Measurements from ENCODE around the gene CNTROB.

Gene CNTROB, protein sequence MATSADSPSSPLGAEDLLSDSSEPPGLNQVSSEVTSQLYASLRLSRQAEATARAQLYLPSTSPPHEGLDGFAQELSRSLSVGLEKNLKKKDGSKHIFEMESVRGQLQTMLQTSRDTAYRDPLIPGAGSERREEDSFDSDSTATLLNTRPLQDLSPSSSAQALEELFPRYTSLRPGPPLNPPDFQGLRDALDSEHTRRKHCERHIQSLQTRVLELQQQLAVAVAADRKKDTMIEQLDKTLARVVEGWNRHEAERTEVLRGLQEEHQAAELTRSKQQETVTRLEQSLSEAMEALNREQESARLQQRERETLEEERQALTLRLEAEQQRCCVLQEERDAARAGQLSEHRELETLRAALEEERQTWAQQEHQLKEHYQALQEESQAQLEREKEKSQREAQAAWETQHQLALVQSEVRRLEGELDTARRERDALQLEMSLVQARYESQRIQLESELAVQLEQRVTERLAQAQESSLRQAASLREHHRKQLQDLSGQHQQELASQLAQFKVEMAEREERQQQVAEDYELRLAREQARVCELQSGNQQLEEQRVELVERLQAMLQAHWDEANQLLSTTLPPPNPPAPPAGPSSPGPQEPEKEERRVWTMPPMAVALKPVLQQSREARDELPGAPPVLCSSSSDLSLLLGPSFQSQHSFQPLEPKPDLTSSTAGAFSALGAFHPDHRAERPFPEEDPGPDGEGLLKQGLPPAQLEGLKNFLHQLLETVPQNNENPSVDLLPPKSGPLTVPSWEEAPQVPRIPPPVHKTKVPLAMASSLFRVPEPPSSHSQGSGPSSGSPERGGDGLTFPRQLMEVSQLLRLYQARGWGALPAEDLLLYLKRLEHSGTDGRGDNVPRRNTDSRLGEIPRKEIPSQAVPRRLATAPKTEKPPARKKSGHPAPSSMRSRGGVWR

DNA sequence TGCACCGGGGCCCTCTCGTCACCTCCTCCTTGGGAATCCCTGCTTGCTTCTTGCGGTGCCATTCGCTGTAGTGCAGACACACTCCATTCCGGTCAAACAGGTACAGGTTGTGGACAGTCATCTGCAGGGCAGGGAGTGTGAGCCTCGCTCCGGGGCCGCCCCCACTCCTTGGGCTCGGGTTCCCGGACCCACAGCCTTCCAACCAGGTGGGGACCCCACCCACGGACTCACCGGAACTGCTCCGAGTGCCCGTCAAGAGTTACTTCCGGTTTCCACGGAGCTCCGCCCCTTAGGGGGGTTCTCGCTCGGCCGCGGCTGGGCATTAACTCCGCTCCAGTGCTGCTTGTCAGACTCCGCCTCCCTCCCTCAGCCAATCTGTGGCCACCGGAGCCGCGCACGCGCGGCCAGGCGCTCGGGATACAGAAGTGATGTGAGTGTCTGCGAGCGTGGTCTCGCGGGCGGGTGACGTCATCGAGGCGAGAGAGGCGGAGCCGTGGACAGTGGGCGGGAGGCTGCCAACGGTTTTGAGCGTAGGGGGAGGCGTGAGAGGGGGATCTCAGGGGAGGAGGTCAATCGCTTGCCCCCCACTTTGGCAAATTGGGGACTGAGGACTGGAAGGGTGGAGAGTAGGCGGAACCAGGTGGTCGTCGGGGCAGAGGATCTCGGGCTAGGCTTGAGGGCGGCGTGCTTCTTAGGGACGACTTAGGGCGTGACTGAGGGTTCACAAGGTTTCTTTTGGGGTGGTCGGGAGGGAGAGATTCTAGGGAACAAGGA, at the start of gene CNTROB, which contains the start of gene TRAPPC1:
Gene CNTROB, plus strand, starts transcription at position 498 of the 774 bp plus-strand sequence. CDS start 874 bp downstream, outside the sequence.
Gene TRAPPC1, minus strand, starts transcription at position 238 of the 774 bp plus-strand sequence. Its CDS starts 117 bp downstream, at position 121.
- peaks cover 19% of the 10 kb centered on the region for H3K36me3 ChIP-seq (ENCODE audit: insufficient read depth, low read length)

DNA sequence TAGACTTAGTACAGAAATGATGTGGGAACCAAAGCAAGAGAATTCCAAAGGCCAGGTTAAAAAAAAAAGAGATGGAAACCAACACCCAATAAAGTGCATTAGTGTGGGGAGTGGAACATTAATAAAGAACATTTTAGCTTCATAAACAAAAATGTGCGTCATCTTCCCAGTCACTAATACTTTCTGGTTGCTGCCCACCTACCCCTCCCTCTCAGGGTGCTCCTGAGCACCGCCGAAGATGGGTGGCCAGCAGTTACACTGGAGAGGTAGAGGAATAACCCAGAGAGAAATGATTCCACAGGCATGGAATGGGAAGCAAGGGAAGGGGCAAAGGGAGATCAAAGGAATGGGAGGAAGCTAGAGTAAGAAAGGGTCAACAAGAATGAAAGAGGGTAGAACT, 49.4 kb upstream of the CNTROB start:
- peak overlapping the region; percentile 76 for H3K4me3 ChIP-seq (ENCODE audit: low read depth, low read length)
- H3K36me3 ChIP-seq (ENCODE audit: insufficient read depth, low read length), result 0 out of 2 replicates have a peak, but pooled peaks cover 6% of the 10 kb centered on the region
- H3K27ac ChIP-seq (ENCODE audit: low read depth, low read length), result peak overlapping the region; percentile 52; the same call in 1 of the 2 replicates
- no peaks in the 10 kb centered on the region for H3K27me3 ChIP-seq (ENCODE audit: insufficient read depth, low read length)
- peaks cover 32% of the 10 kb centered on the region for H3K4me1 ChIP-seq (ENCODE audit: control insufficient read depth, insufficient read depth, low read length, unreplicated experiment)
- no peak overlapping the region for H2AFZ ChIP-seq (ENCODE audit: low read length, unreplicated experiment)
- peaks cover 9% of the 10 kb centered on the region for H3K79me2 ChIP-seq (ENCODE audit: control insufficient read depth, insufficient read depth, low read length, unreplicated experiment)

More for the DNA sequence above, at the start of gene CNTROB, which contains the start of gene TRAPPC1:
- H3K27me3 ChIP-seq (ENCODE audit: insufficient read depth, low read length), result no peaks in the 10 kb centered on the region
- H3K4me3 ChIP-seq (ENCODE audit: low read depth, low read length), result peak within 1 kb of the TSS; percentile 99
- peaks cover 26% of the 10 kb centered on the region for H3K4me1 ChIP-seq (ENCODE audit: control insufficient read depth, insufficient read depth, low read length, unreplicated experiment)
- peak within 1 kb of the TSS; percentile 97 for H2AFZ ChIP-seq (ENCODE audit: low read length, unreplicated experiment)
- peaks cover 49% of the 10 kb centered on the region for H3K79me2 ChIP-seq (ENCODE audit: control insufficient read depth, insufficient read depth, low read length, unreplicated experiment)
- peak within 1 kb of the TSS; percentile 70 for H3K27ac ChIP-seq (ENCODE audit: low read depth, low read length)

DNA sequence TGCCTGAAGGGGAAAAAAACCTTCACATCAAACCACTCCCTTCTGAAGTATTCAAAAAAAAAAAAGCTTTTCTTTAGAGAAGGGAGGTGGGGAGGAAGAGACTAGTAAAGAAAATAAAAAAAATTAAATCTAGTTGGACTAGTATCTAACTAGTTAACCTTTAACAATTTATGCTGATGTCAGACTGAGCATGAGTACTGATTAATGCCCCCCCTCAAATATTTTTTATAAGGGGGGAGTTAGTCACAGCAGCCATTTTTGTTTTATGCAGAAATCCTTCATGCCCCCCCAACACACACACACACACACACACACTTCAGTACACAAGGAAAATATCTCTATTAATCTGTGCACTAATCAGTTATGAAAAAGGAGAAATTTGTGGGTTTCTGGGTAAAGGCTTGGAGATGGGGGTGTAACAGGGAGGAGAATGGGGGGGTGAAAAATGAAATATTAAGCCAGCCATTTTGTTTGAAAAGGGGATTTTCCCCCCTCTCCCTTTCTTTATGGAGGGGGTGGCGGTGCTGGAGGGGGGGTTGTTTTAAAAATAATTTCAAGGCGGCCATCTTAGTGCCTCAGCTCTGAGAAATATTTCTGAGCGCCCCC, 48.1 kb upstream of the CNTROB start:
- Histone ChIP-seq H2AFZ (ENCODE audit: low read length, unreplicated experiment) (peak overlapping the region; percentile 76), H3K27me3 (ENCODE audit: insufficient read depth, low read length) (no peaks in the 10 kb centered on the region), H3K27ac (ENCODE audit: low read depth, low read length) (peak overlapping the region; percentile 52), H3K4me1 (ENCODE audit: control insufficient read depth, insufficient read depth, low read length, unreplicated experiment) (peaks cover 44% of the 10 kb centered on the region), H3K36me3 (ENCODE audit: insufficient read depth, low read length) (0 out of 2 replicates have a peak, but pooled peaks cover 6% of the 10 kb centered on the region), H3K79me2 (ENCODE audit: control insufficient read depth, insufficient read depth, low read length, unreplicated experiment) (peaks cover 20% of the 10 kb centered on the region), H3K4me3 (ENCODE audit: low read depth, low read length) (peak overlapping the region; percentile 76)

DNA sequence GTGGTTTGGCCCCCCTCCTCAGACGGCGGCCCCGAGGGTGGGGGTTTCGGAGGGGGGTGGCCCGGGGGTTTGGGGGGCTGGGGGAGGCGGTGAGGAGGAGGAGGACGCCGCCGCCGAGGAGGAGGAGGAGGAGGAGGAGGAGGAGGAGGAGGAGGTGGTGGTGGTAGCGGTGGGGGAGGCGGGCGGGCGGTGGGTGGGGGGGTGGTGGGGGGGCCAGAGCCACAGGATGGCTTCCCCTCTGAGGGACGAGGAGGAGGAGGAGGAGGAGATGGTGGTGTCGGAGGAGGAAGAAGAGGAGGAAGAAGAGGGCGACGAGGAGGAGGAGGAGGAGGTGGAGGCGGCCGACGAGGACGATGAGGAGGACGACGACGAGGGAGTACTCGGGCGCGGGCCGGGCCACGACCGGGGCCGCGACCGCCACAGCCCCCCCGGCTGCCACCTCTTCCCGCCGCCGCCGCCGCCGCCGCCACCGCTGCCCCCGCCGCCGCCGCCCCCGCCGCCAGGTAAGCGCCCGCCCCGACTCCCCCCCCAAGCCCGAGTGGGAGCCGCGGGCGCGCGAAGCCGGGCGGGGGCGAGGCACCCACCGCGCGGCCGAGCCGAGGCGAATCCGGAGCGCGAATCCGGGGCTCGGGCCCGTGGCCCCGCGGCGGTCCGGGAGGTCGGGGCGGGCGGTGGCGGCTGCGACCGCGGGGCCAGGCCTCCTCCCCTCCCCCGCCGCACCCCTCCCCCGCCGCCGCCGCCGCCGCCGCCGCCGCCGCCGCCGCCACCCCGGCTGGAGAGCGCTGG, 47.2 kb upstream of the CNTROB start:
- no peak overlapping the region for H2AFZ ChIP-seq (ENCODE audit: low read length, unreplicated experiment)

DNA sequence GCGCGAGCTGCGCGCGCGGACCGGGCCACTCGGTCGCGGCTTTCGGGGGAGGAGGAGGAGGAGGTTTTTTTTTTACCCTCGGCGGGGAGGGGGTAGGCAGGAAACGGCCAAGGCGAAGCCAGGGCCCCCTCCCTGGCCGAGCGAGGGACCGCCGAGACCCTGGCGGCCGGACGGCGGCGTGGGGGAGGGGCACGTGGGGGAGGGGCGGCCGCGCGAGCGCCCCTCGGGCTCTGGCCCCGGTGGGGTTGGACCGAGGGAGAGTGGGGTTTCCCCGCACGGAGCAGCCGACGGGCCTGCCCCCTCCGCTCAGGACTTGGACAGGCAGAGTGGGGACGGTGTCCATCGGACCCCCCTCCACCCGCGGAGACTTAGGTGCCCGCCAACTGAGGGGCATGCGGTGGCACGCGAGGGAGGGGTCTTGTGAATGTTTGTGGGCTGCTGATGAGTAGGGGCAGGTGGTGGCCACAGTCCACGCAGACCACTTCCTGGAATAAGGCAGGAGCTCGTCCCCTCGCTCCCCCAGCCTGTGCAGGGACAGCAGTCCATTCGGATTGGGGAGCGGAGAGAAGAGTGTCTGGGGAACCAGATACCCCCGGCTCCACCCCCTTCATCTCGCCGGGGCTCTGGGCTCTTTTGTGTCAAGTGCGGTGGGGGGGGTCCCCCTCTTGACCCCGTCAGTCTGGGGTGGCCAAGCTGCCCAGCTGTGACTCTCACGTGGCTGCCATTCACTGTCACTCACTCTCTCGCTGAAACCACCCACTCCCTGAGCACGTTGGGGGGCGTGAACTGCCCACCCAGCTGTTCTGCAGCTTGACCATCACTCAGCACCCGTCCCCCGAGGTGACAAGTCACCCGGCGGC, 46.4 kb upstream of the CNTROB start:
- Histone ChIP-seq H3K27ac (ENCODE audit: low read depth, low read length) (peak overlapping the region; percentile 83), H2AFZ (ENCODE audit: low read length, unreplicated experiment) (no peak overlapping the region), H3K27me3 (ENCODE audit: insufficient read depth, low read length) (no peaks in the 10 kb centered on the region), H3K79me2 (ENCODE audit: control insufficient read depth, insufficient read depth, low read length, unreplicated experiment) (peaks cover 30% of the 10 kb centered on the region), H3K4me1 (ENCODE audit: control insufficient read depth, insufficient read depth, low read length, unreplicated experiment) (peaks cover 52% of the 10 kb centered on the region), H3K4me3 (ENCODE audit: low read depth, low read length) (peak overlapping the region; percentile 91), H3K36me3 (ENCODE audit: insufficient read depth, low read length) (no peaks in the 10 kb centered on the region)

More for the DNA sequence above, 47.2 kb upstream of the CNTROB start:
- H3K4me3 ChIP-seq (ENCODE audit: low read depth, low read length), result peak overlapping the region; percentile 91
- peak overlapping the region; percentile 83; the same call in 1 of the 2 replicates for H3K27ac ChIP-seq (ENCODE audit: low read depth, low read length)
- H3K36me3 ChIP-seq (ENCODE audit: insufficient read depth, low read length), result 0 out of 2 replicates have a peak, but pooled peaks cover under 1% of the 10 kb centered on the region
- H3K79me2 ChIP-seq (ENCODE audit: control insufficient read depth, insufficient read depth, low read length, unreplicated experiment), result peaks cover 28% of the 10 kb centered on the region
- no peaks in the 10 kb centered on the region for H3K27me3 ChIP-seq (ENCODE audit: insufficient read depth, low read length)
- H3K4me1 ChIP-seq (ENCODE audit: control insufficient read depth, insufficient read depth, low read length, unreplicated experiment), result peaks cover 50% of the 10 kb centered on the region

DNA sequence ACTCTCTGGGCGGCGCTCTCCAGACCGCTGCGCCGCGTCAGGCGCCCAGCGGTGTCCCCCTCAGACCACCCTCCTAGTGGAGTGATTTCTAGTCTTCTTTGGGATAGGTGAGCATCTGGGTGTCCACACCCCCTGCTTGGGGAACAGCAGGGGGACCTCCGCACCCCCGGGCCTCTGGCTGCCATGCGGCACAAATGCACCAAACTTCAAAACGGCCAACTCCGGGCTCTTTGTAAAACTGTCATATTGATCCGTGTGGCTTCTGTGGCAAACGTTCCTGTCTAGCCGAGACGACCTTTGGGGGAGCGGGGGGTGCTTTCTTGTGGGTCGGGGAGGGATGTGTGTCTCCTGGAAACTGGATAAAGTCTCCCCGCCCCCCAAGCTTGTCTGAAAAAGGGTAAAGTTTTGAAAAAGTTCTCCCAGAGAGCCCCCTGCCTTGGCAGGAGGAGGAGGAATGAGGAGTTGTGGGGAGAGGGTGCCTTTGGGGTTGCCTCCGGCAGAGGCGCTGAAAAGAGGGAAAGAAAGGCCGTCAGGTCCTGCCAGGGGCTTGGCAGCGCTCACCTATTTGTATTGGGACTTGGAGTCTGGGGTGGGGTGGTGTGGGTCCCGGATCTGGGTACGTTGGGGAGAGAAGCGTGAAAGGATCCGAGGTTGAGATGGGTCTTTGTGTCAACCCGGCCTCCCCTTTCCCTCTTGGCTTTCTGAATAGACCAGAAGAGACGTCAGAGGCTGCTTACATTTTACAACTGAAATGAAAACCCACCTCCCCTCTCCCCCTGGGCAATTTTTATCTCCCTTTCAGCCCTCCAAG, 45.6 kb upstream of the CNTROB start:
- H3K79me2 ChIP-seq (ENCODE audit: control insufficient read depth, insufficient read depth, low read length, unreplicated experiment), result peaks cover 30% of the 10 kb centered on the region
- H3K27ac ChIP-seq (ENCODE audit: low read depth, low read length), result peak overlapping the region; percentile 83
- peaks cover 44% of the 10 kb centered on the region for H3K4me1 ChIP-seq (ENCODE audit: control insufficient read depth, insufficient read depth, low read length, unreplicated experiment)
- no peak overlapping the region for H2AFZ ChIP-seq (ENCODE audit: low read length, unreplicated experiment)
- no peaks in the 10 kb centered on the region for H3K27me3 ChIP-seq (ENCODE audit: insufficient read depth, low read length)
- no peaks in the 10 kb centered on the region for H3K36me3 ChIP-seq (ENCODE audit: insufficient read depth, low read length)
- H3K4me3 ChIP-seq (ENCODE audit: low read depth, low read length), result peak overlapping the region; percentile 91

DNA sequence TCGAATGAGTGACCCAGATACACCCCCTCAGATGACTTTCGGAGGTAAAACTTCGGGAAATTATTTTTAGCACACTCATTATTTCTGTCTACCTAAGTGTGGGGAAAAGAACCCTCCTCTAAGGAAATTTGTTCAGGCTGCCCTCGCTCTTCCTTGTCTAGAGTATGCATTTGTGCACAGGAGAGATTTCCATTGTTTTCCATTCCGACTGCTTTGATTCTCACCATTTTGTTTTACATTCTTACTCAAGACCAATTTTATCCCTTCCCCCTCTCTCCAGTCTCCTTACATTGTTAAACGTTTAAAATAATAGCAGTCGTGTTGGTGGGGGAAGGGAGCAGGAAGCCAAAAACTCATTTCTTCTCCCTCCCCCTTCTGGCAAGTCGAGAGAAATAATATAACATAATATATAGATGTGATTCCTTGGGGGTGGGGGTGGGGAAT, 44.9 kb upstream of the CNTROB start:
- Histone ChIP-seq H3K27me3 (ENCODE audit: insufficient read depth, low read length) (no peaks in the 10 kb centered on the region), H3K36me3 (ENCODE audit: insufficient read depth, low read length) (no peaks in the 10 kb centered on the region), H3K4me1 (ENCODE audit: control insufficient read depth, insufficient read depth, low read length, unreplicated experiment) (peaks cover 39% of the 10 kb centered on the region), H3K27ac (ENCODE audit: low read depth, low read length) (peak overlapping the region; percentile 83), H3K4me3 (ENCODE audit: low read depth, low read length) (peak overlapping the region; percentile 91), H3K79me2 (ENCODE audit: control insufficient read depth, insufficient read depth, low read length, unreplicated experiment) (peaks cover 30% of the 10 kb centered on the region), H2AFZ (ENCODE audit: low read length, unreplicated experiment) (no peak overlapping the region)

DNA sequence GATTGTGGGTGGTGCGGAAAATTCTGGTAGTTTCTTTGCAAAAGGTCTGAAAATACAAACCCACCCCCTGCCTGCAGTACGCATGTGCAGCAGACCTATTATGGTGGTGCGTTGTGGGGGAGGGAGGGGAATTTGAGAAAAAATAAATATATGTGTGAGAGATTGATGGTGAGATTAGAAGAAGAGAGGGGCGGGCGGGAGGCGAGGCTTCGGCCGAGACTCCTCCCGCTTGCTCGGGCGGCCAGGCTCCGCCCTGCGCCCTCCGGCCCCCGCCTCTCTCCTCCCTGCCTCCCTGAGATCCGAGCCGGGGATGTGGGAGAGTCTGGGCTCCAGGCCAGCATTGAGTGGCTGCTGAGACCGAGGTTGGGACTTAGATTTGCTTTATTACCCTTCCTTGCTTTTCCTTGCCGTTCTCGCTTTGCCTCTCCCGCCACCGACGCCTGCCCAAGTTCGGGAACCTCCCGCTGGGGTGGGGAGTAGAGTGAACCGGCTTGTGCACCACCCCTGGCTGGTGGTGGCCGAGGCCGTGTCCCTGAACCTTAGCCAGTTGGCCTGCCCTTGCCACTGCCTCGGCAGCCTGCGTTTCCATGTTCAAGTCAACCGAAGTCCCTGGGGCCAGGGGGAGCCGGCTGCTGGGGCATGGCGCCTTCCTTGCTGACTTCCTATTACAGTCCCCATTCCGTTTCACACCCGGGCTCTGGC, 44.4 kb upstream of the CNTROB start:
- Histone ChIP-seq H2AFZ (ENCODE audit: low read length, unreplicated experiment) (no peak overlapping the region), H3K79me2 (ENCODE audit: control insufficient read depth, insufficient read depth, low read length, unreplicated experiment) (peaks cover 30% of the 10 kb centered on the region), H3K4me3 (ENCODE audit: low read depth, low read length) (peak overlapping the region; percentile 91), H3K36me3 (ENCODE audit: insufficient read depth, low read length) (no peaks in the 10 kb centered on the region), H3K4me1 (ENCODE audit: control insufficient read depth, insufficient read depth, low read length, unreplicated experiment) (peaks cover 33% of the 10 kb centered on the region), H3K27ac (ENCODE audit: low read depth, low read length) (peak overlapping the region; percentile 83), H3K27me3 (ENCODE audit: insufficient read depth, low read length) (no peaks in the 10 kb centered on the region)

Measured in ACC112 (cell line).